Thoracic aorta (tissue), 2 donors: Measurements from ENCODE around the gene LITAFD. TPM values are rescaled to one million over a fixed set of nuclear protein-coding genes. Genes with fewer than 3 reads are reported as not detected.

ENCODE experiments used
- ATAC-seq: fragments of 150-250 bp; one replicate; pipeline ENCODE4 v1.8.0; 2017; ENCODE audit warnings: low read depth; ENCODE audit not compliant: insufficient number of reproducible peaks, low FRiP score
- DNase-seq: peaks from one replicate; pipeline ENCODE4 v3.0.0-alpha.2; 2020; ENCODE audit warnings: low spot score
- H3K27ac ChIP-seq, 2 donors: fragments of 200-600 bp; sonication (generic); 1 replicate in 1 of 2; 2 replicates in 1 of 2; pipeline ENCODE4 v1.5.1; 2016; ENCODE audit warnings: mild to moderate bottlenecking in 2 of 2, moderate library complexity in 2 of 2
- H3K27me3 ChIP-seq: fragments of 200-600 bp; sonication (generic); replicated peaks from 2 replicates; pipeline ENCODE4 v1.6.0; 2016; ENCODE audit warnings: mild to moderate bottlenecking; ENCODE audit not compliant: insufficient read depth
- H3K36me3 ChIP-seq: fragments of 200-600 bp; sonication (generic); one replicate; pipeline ENCODE4 v1.5.1; 2016
- H3K4me1 ChIP-seq, 2 donors: fragments of 200-600 bp; sonication (generic); 1 replicate in 1 of 2; 2 replicates in 1 of 2; pipeline versions ENCODE4 v1.5.1 to v1.6.0; 2016; ENCODE audit warnings: low read depth in 2 of 2, mild to moderate bottlenecking in 1 of 2; ENCODE audit not compliant: control insufficient read depth in 1 of 2
- H3K4me3 ChIP-seq: fragments of 200-600 bp; sonication (generic); 2 replicates; pipeline ENCODE4 v1.5.1; 2016; ENCODE audit warnings: mild to moderate bottlenecking
- H3K9me3 ChIP-seq: fragments of 200-600 bp; sonication (generic); 2 replicates; pipeline ENCODE4 v1.5.1; 2016
- CTCF ChIP-seq: fragments of 200-600 bp; sonication (generic); IDR thresholded peaks from one replicate; pipeline ENCODE4 v1.5.1; 2019; ENCODE audit warnings: antibody characterized with exemption
- total RNA-seq, 2 donors: library from RNA; depleted of rRNA; stranded (reverse); fragments of >200 nt; gene quantifications; one replicate each; pipeline versions ENCODE4 v1.1.0 to v1.2.3, GENCODE V29; 2016

LITAFD gene
- total RNA-seq, 2 donors from 2014 or later = not detected

- TF ChIP-seq CTCF = no peak
- DNase-seq (no peak), ATAC-seq (no peak)
- Histone ChIP-seq H3K4me3 (no peak overlapping the region), H3K36me3 (peaks cover 4% of the 10 kb centered on the region), H3K27me3 (no peaks in the 10 kb centered on the region), H3K9me3 (no peaks in the 10 kb centered on the region), H3K4me1 (peaks cover 0 to 7% of the 10 kb centered on the region in 2 donors), H3K27ac (no peak overlapping the region)
These were observed 46.4 kb downstream of the LITAFD start for GRCh38 chr16:8928467-8928957.

- TF ChIP-seq CTCF = no peak
- no peaks in the 10 kb centered on the region for H3K27me3 ChIP-seq
- peaks cover 0 to 5% of the 10 kb centered on the region in 2 donors for H3K4me1 ChIP-seq
- DNase-seq = no peak
- H3K4me3 ChIP-seq = no peak overlapping the region
- H3K9me3 ChIP-seq = no peaks in the 10 kb centered on the region
- H3K36me3 ChIP-seq = peaks cover 4% of the 10 kb centered on the region
- ATAC-seq = no peak
- no peak overlapping the region for H3K27ac ChIP-seq
These were observed 47.1 kb downstream of the LITAFD start for GRCh38 chr16:8929086-8929748.

- no peak for ATAC-seq
- Histone ChIP-seq H3K9me3 (no peaks in the 10 kb centered on the region), H3K36me3 (peaks cover 4% of the 10 kb centered on the region), H3K27me3 (no peaks in the 10 kb centered on the region), H3K4me1 (peaks cover 2 to 19% of the 10 kb centered on the region in 2 donors), H3K27ac (no peak overlapping the region), H3K4me3 (no peak overlapping the region)
- no peak for TF ChIP-seq CTCF
- no peak for DNase-seq
These were observed 49.7 kb downstream of the LITAFD start for GRCh38 chr16:8931859-8932258.

GRCh38 chr16:8934601-8935000 is 52.5 kb downstream of the LITAFD start:
- no peak for DNase-seq
- no peaks in the 10 kb centered on the region for H3K27me3 ChIP-seq
- no peak for ATAC-seq
- no peak for TF ChIP-seq CTCF
- peaks cover 6 to 45% of the 10 kb centered on the region in 2 donors for H3K4me1 ChIP-seq
- H3K9me3 ChIP-seq = no peaks in the 10 kb centered on the region
- no peak overlapping the region for H3K27ac ChIP-seq
- no peaks in the 10 kb centered on the region for H3K36me3 ChIP-seq
- no peak overlapping the region for H3K4me3 ChIP-seq

Other genes starting within 250 kb of the LITAFD start
- 1 to 10 TPM; 9.3 to 9.8 TPM for gene ABAT, start 207.7 kb upstream of the LITAFD start, total RNA-seq
- gene TMEM186, start 84.7 kb upstream of the LITAFD start, total RNA-seq = 1 to 10 TPM; 1.8 to 3.2 TPM
- 10 to 100 TPM; 22.9 to 59.3 TPM for gene PMM2, start 84.5 kb upstream of the LITAFD start, total RNA-seq
- gene CARHSP1, start 13.3 kb upstream of the LITAFD start, total RNA-seq = 100 to 1,000 TPM in 1 of 2 donors, 10 to 100 TPM in 1; 62.7 to 100 TPM
- 10 to 100 TPM; 61.2 to 93.8 TPM for gene USP7, start 81.6 kb downstream of the LITAFD start, total RNA-seq
- gene HAPSTR1, start 209.3 kb downstream of the LITAFD start, total RNA-seq = 10 to 100 TPM; 60.4 to 90.8 TPM